NCI-H69 (cell line): ENCODE results near the gene PLBD1.

Experiments
- DNase-seq: peaks from one replicate; lab custom pipeline; 2025; lab: John Stamatoyannopoulos, UW

The PLBD1 gene

GRCh38 chr12:14570231-14570630, 2.5 kb upstream of the PLBD1 start:
- DNase-seq, result no peak

DNA sequence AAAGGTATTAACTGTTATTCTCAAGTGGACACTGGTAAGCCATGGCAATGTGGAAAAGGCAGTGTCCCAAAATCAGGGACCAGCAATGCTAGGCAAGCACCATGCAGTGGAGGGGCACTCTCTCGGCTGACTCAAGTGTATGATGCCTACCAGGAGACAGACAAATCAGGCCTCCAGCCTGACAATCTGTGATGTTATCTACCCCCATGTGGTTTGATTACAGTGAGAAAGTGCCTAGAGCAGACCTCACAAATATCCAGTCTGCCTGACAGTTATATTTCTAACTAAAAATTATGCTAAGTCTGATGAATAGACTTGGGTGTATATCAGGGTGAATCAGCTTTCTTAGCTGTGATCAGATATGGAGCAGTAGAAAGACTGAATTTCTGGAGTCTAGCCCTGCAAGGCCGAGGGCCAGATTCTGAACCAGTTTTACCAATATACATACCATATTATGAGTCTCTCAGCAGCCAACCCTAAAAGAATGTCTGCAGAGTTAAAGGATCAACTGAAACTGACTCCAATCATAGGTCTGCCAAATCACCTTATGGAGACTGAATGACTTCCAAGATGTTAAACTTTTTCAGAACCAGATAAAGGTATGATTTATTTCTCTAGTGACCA, 3.2 kb downstream of the PLBD1 start:
- no peak for DNase-seq

GRCh38 chr12:14563046-14563445, 4.6 kb downstream of the PLBD1 start:
- DNase-seq, result no peak

GRCh38 chr12:14562279-14562678, 5.4 kb downstream of the PLBD1 start:
- no peak for DNase-seq

GRCh38 chr12:14561677-14562238, 5.9 kb downstream of the PLBD1 start:
- no peak for DNase-seq

DNA sequence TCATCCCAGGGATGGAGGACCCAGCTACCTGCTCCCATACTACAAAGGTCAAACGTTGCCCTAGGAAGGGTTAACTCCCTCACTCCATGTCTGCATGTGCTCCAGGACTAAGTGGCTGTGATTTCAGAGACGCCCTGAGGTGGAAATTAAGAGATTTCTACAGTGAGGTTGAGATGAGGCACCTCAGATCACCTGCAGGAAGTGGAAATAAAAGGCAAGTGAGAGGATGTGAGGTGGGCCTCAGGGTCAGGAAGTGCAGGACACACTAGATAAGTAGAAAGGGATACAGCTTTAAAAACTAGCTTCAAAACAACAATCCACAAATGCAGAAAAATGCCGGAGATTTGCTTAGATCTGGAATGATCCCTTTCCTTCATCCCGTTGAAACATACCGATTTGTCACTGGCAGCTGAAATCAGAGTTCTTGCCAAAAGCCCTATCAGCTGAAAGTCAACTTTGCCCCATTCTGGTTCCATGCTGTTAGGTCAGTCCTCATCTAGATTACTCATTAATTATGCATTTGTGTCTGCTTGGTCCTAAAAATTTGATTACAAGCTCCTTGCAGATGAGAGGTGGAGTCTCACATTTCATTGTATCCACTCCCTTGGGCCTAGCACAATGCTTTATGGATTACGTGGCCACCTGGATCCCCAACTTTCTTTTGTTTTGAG, 6.6 kb downstream of the PLBD1 start:
- DNase-seq, result no peak

DNA sequence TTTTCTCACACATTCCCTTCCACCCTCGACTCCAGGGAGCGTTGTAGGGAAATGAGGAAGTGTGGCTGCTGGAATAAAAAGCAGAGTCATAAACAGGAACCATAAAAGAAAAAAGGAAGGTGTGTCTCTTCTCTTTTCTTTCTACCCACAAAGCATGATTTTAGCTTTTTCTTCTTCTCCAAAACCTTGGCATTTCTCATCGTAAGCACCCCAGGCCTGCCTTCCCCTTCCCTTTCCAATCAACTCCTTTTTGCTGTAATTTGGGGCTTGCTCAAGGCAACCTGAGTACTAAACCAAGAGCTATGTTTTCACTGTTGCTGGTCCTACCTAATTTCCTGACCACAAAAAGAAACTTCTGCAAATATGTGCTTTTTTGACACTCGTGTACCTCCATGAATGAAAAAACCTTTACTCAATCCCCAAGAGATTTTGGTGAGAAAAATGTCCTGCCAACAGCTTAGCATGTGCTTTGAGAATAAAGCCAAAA, 9.2 kb downstream of the PLBD1 start:
- DNase-seq, result no peak

GRCh38 chr12:14557966-14558365, 9.7 kb downstream of the PLBD1 start:
- DNase-seq, result no peak

DNA sequence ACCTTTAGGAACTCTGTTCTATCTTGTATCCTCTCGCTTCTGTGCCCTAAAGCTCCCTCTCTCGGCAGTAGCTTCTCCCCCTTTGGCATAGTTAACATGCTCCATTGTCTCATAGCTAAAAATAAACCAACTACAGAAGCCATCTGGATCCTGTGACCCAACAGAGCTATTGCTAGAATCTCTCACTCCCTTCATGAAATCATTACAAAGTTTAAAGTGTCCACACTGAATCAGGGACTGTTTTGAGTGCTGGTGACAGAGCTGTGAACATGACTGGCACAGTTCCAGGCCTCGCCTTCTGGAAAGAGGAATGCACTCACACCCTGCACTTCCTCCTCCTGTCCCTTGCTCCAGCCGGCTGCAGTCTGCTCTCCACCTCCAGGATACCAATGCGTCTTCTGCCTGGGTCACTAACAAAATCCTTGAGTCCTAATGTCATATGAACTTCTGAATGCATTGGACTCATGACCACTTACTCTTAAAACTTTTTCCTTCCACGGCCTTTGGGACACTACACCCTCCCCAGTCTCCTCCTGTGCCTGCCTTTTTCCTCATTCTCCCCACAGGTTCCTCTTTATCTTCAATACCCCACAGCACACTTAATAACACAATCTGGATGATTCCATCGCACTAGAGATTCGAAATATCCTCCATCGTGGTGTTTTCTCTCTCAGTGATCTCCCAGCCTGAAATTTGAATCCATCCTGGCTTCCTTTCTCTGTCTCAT, 13.2 kb downstream of the PLBD1 start:
- peak; percentile 28 for DNase-seq

DNA sequence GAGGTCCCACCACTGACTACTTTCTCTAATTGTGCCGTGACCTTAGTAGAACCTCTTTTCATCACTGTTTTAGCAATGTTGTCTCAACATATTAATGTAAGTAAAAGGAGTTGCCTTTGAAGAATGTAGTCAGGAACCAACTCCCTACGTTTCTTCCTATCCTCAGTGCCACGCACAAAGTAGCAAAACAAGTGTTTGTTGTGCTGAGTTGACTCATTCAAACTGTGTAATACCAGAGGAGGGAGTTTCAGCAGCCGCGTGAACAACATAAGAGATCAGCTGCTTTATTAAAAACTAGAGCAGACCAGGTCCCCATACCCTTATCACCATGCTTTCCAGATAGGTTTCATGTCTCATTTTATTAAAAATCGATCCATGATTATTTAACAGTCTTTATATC, 19.1 kb downstream of the PLBD1 start:
- DNase-seq, result no peak

DNA sequence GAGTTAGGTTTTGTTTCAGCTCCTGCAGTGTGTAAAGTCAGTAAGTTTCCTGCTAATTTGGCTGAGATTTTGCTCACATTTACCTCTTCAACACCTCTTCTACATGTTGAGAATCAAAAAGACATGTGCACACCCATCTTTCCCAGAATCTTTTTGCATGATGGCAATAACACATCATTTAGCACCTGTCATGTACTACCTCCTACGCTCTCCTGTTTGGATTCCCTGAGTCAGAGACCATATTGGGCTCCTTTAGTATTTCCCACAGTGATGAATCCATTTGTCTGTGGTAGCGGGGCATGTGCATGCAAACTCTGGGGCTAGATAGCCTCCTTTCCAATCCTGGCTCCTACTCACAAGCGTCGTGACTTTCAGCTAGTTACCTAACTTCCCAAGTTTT, 20.1 kb downstream of the PLBD1 start:
- DNase-seq, result no peak

DNA sequence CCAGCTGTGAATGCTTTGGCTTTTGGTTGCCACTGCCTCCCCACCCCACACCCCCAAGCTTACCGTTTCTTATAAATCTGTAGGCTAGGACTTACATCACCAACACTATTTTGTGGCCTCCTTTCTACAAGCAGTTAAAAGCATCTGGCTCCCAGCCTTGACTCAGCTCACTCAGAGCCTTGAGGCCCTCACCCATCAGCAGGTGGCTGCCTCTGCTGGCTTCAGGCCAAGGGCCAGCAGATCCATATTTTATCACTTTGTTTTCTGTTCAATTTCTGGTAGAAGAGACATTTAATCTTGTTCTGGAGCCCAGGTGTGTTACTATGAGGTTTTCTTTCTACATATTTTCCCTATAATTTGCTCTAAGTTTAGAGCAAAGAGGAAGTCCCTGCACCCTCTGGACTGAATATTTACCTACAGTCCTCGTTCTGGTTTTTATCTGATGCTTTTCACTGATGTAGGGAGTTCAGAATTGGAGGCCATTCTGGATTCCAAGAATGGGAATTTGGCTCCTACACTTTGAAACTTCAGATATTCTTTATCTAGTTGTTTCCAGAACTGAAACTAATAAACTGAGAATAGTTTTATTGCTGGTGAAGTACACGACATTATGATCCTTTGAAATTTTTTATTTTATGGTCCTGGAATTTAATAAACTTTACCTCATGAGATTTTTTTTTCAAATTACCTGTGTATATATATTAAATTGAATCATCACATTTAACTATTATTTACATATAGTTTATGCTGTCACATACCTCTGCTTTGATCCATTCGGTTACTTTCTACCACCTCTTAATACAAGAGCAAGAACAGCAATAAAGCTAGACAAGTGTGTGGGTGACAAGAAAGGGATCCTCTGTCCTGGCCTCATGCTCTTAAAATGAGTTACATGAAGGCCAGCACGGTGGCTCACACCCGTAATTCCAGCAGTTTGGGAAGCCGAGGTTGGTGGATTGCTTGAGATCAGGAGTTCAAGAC, 22.2 kb downstream of the PLBD1 start:
- peak; percentile 1 for DNase-seq

DNA sequence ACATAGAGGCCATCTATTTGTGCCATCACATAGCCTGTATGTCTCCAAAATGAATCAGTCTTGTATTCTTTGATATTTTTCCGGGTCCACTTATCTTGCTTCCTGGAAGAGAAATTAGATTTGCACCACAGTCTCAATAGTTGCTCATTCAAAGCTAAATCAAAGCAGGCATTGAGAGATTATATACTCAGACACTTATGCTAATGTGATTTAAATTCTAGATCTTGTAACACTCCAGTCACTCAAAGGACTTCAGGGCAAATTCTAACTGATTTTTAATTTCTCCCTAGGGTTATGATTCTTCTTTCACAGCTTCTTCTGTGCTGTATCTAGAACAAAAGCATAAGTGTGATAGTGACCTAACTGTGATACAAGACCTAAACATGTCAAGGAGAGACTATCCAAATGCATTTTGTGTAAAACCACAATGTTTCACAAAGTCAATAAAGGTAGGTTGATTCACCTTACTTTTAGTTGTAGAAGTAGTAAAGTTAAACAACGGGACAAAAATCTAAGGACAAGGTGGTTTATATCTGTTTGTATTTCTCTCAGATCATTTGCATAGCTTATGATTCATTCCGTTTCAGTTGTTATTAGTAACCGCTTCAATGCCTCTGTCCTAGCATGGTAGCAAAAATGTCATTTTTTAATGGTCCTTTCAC, 26.8 kb downstream of the PLBD1 start:
- DNase-seq, result no peak

DNA sequence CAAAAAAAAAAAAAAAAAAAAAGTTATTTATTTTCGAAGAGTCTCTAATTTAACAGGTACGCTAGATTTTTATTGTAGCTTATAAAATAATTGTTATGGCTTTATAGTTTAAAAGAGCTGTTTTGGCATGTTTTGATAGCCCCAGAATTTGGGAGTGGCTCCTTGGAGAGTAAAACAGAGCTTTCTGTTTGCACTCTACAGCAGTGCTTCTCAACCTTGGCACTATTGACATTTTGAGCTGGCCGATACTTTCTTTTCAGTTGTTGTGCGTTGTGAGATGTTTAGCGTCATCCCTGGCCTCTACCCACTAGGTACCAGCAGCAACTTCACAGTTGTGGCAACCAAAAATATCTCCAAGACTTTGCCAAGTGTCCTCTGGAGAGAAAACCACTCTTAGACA, 30.6 kb downstream of the PLBD1 start:
- no peak for DNase-seq

DNA sequence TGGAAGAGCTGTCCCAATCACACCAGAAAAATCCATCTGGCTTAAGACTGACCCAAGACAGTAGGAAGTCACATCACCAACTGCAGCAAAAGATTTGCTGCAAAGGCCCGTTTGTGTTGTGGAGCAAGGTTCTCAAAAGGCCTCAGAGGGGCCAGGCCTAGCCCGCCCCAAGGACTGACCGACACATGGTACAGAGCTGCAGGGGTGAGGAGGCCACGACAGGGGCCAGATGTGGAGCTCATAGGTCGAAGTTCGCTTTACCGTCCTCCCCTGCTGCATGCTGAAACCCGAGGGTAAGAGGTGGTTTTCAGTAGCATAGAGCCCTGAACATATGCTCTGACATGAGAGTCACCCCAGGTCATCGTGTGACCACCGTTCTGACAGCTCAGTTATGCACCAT, 35.5 kb downstream of the PLBD1 start:
- no peak for DNase-seq

DNA sequence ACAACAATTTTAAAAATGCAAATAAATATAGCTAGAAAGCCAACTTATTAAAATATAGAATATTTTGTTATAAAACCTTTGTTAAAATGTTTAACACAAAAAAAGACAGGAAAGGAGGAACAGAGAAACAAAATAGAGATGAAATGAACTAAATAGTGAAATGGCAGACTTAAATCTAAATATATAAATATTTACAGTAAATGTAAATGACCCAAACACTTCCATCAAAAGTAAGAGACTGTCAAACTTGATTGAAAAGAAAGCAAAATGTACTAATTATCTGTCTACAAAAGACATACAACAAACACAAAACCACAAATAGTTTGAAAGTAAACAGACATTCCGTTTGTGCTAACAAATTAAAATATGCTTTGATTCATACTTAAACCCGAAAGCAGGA, 41.7 kb downstream of the PLBD1 start:
- no peak for DNase-seq

DNA sequence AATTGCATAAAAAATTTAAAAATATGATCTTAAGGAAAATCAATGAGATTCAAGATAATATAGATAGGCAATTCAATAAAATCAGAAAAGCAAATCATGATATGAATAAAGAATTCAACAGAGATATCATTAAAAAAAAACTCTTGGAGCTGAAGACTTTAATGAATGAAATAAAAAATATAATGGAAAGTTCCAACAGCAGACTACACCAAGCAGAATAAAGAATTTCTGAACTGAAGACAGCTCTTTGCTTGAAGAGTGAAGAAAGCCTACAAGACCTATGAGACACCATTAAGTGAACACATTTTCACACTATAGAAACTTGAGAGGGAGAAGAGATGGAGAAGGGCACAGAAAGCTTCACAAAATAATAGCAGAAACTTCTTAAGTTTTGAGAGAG, 45.9 kb downstream of the PLBD1 start:
- no peak for DNase-seq

DNA sequence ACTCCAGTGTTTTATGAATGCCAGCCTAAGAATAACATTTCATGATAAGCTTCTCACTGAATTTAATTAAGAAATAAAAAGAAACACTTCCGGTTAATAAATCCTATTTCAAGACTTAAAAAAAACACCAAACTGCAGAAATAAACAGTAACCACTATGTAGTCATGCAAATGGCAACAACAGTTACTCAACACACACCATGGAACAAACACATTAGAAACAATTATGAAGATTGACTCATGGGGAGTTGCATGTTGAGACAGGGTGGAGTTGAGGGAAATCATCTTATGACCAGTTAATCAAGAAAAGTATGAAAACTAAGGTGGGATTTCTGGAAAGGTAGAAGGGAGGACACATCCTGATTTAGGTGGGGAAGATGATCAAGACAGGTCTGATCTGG, 52.7 kb downstream of the PLBD1 start:
- DNase-seq, result no peak

DNA sequence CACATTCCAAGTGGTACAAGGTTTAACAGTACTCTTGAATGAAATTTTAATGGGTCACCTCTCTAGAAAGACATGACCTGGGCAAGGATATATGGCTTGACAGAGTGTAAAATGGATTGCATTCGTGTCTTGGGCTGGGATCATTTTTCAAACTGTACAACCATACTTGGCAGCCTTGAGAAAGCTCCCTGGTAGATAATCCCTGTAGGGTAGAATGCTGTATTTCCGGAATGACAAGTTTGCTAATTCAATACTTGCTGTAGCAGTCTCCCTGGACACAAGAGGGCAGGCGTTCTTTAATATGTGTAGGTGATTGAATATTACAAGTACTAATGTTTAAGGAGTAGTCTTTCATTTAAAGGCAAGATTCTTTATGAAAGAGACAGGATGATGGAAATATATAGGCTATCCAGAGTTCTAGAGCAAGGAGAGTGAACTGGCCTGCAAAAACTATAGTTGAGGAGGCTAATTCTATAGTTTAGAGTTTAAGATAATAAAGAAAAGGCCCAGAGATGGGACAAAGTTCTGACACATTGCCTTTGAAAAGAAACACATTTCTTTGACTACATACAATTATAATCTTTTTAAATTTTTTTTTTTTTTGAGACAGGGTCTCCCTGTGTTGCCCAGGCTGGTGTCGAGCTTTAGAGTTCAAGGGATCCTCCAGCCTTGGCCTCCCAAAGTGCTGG, 53.4 kb downstream of the PLBD1 start:
- no peak for DNase-seq

- DNase-seq, result no peak
These were observed 57.1 kb downstream of the PLBD1 start for GRCh38 chr12:14510574-14510973.
